Nephron (organoid): ENCODE data around the gene IL15RA.

Experiments
- H3K27ac Mint-ChIP-seq, 3 experiments: 2 replicates each; pipeline ENCODE4 v1.8.0; 2020; ENCODE audit warnings: mixed read lengths in 3 of 3, mild to moderate bottlenecking in 2 of 3, moderate library complexity in 1 of 3
- H3K27me3 Mint-ChIP-seq: 2 replicates; pipeline ENCODE4 v1.8.0; 2021; ENCODE audit warnings: low read depth, mild to moderate bottlenecking, moderate library complexity, mixed read lengths
- H3K36me3 Mint-ChIP-seq: 2 replicates; pipeline ENCODE4 v1.8.0; 2020; ENCODE audit warnings: low read depth, mixed read lengths
- H3K4me1 Mint-ChIP-seq: 2 replicates; pipeline ENCODE4 v1.8.0; 2020; ENCODE audit warnings: mixed read lengths
- H3K4me3 Mint-ChIP-seq, 3 experiments: 2 replicates each; pipeline ENCODE4 v1.8.0; 2020; ENCODE audit warnings: mild to moderate bottlenecking in 3 of 3, mixed read lengths in 3 of 3, moderate library complexity in 2 of 3
- H3K9me3 Mint-ChIP-seq: 2 replicates; pipeline ENCODE4 v1.8.0; 2020; ENCODE audit warnings: mixed read lengths
- CTCF ChIP-seq, 3 experiments: fragments of 200-600 bp; sonication (generic); IDR thresholded peaks; one replicate each; pipeline ENCODE4 v1.5.0; 2021; ENCODE audit warnings: antibody characterized with exemption in 3 of 3; ENCODE audit not compliant: unreplicated experiment in 3 of 3

Gene IL15RA

GRCh38 chr10:6002809-6003510, 25.6 kb upstream of the IL15RA start:
- H3K27me3 Mint-ChIP-seq, result peaks cover 24% of the 10 kb centered on the region
- no peak overlapping the region for H3K27ac Mint-ChIP-seq
- no peak overlapping the region for H3K4me3 Mint-ChIP-seq
- no peaks in the 10 kb centered on the region for H3K4me1 Mint-ChIP-seq
- no peaks in the 10 kb centered on the region for H3K36me3 Mint-ChIP-seq
- TF ChIP-seq CTCF (IDR thresholded peaks at IDR 0.05; ENCODE audit: unreplicated experiment in 3 of 3), result no peak
- H3K9me3 Mint-ChIP-seq, result peaks cover 5% of the 10 kb centered on the region

GRCh38 chr10:5999440-6000165, 22.3 kb upstream of the IL15RA start:
- Mint-ChIP-seq H3K9me3 (peaks cover 3% of the 10 kb centered on the region), H3K4me1 (no peaks in the 10 kb centered on the region), H3K27ac (no peak overlapping the region), H3K36me3 (no peaks in the 10 kb centered on the region), H3K4me3 (no peak overlapping the region), H3K27me3 (peaks cover 11% of the 10 kb centered on the region)
- no peak for TF ChIP-seq CTCF (IDR thresholded peaks at IDR 0.05; ENCODE audit: unreplicated experiment in 3 of 3)

DNA sequence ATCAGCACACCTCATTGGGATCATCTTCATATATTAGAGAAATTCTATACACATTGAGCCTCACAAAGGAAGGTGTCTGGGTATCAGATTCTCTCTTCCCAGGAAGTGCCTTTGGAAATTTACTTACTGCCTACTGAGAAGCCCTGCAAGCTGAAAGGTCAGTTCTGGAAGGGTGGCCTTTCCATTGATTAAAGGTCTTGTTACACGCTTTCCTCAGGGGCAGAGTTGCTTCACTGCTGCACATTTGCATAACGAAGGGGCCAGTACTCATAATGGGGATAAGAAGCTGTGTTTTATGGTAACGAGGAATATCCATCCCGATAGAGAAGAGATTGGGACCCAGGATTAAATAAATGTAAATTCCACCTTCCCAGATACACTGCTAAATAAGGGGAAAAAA, 19.4 kb upstream of the IL15RA start:
- H3K4me3 Mint-ChIP-seq, result no peak overlapping the region
- H3K36me3 Mint-ChIP-seq, result no peaks in the 10 kb centered on the region
- H3K9me3 Mint-ChIP-seq, result peaks cover 22% of the 10 kb centered on the region
- no peak overlapping the region for H3K27ac Mint-ChIP-seq
- H3K27me3 Mint-ChIP-seq, result peaks cover 6% of the 10 kb centered on the region
- TF ChIP-seq CTCF (IDR thresholded peaks at IDR 0.05; ENCODE audit: unreplicated experiment in 3 of 3), result no peak
- H3K4me1 Mint-ChIP-seq, result no peaks in the 10 kb centered on the region

DNA sequence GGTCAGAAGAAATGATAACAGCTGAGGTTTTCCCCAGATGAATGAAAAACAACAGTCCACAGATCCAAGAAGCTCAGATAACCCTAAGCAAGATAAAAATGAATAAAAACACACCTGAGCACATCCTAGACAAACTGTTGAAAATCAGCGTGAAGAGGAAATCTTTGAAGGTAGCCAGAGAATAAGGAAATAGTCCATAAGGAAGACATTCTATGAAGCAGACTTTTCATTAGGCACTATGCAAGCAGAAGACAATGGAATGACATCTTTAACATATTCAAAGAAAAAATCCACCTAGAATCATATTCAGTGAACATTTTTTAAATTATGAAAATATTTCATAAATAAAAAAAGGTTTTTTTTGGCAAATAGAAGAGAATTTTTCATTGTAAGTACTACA, 15.1 kb upstream of the IL15RA start:
- Mint-ChIP-seq H3K4me3 (no peak overlapping the region), H3K9me3 (peaks cover 29% of the 10 kb centered on the region), H3K27ac (no peak overlapping the region), H3K27me3 (no peaks in the 10 kb centered on the region), H3K36me3 (no peaks in the 10 kb centered on the region), H3K4me1 (no peaks in the 10 kb centered on the region)
- TF ChIP-seq CTCF (IDR thresholded peaks at IDR 0.05; ENCODE audit: unreplicated experiment in 3 of 3), result no peak

DNA sequence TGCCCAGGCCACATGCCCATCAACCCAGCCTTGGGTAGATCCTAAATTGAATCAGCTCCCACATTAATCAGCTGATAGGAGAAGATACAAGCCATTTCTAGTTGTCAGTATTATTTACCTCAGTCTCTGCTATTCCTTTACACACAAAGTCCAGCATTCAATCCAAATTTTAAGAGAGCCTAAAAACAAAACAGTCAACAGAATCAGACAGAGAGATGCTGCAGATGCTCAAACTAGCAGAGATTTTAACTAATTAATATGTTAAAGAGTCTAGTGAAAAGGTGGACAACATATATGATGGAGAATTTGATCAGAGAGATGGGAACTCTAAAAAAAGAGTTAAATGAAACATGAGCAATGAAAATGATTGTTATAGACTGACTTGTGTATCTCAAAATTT, 14.4 kb upstream of the IL15RA start:
- H3K27ac Mint-ChIP-seq, result no peak overlapping the region
- TF ChIP-seq CTCF (IDR thresholded peaks at IDR 0.05; ENCODE audit: unreplicated experiment in 3 of 3), result no peak
- H3K27me3 Mint-ChIP-seq, result no peaks in the 10 kb centered on the region
- H3K4me3 Mint-ChIP-seq, result no peak overlapping the region
- H3K4me1 Mint-ChIP-seq, result no peaks in the 10 kb centered on the region
- no peaks in the 10 kb centered on the region for H3K36me3 Mint-ChIP-seq
- peaks cover 29% of the 10 kb centered on the region for H3K9me3 Mint-ChIP-seq

- Mint-ChIP-seq H3K36me3 (no peaks in the 10 kb centered on the region), H3K4me1 (no peaks in the 10 kb centered on the region), H3K27ac (no peak overlapping the region), H3K4me3 (no peak overlapping the region), H3K9me3 (peaks cover 26% of the 10 kb centered on the region), H3K27me3 (peaks cover 5% of the 10 kb centered on the region)
- no peak for TF ChIP-seq CTCF (IDR thresholded peaks at IDR 0.05; ENCODE audit: unreplicated experiment in 3 of 3)
These were observed 12.4 kb upstream of the IL15RA start for GRCh38 chr10:5989756-5990155.
